ENCODE results near the gene EDDM13. TPM values are rescaled to one million over a fixed set of nuclear protein-coding genes. Genes with fewer than 3 reads are reported as not detected.

The EDDM13 gene
- total RNA-seq, 1 donor from 2014 or later = not detected

- Mint-ChIP-seq H3K27ac (ENCODE audit: unreplicated experiment) (peak within 1 kb of the TSS; percentile 98), H3K36me3 (ENCODE audit: unreplicated experiment) (peaks cover 6% of the 10 kb centered on the region), H3K9me3 (ENCODE audit: unreplicated experiment) (no peaks in the 10 kb centered on the region), H3K4me3 (ENCODE audit: unreplicated experiment) (peak within 1 kb of the TSS; percentile 85), H3K27me3 (ENCODE audit: unreplicated experiment) (no peaks in the 10 kb centered on the region), H3K4me1 (ENCODE audit: unreplicated experiment) (peaks cover 15% of the 10 kb centered on the region)
- DNase-seq (ENCODE audit: extremely low spot score, unreplicated experiment) = peak; percentile 98
- no peak for TF ChIP-seq CTCF (IDR thresholded peaks at IDR 0.05)
These were observed 42.0 kb downstream of the EDDM13 start, which contains the start of gene ZSCAN5A for GRCh38 chr19:56314381-56315076. Gene ZSCAN5A (minus strand): TSS chr19:56314839. CDS start chr19:56225046, 89,793 bp downstream.

GRCh38 chr19:56315077-56315828, 42.7 kb downstream of the EDDM13 start:
- Mint-ChIP-seq H3K4me3 (ENCODE audit: unreplicated experiment) (peak overlapping the region; percentile 85), H3K27me3 (ENCODE audit: unreplicated experiment) (no peaks in the 10 kb centered on the region)

GRCh38 chr19:56316728-56317127, 44.2 kb downstream of the EDDM13 start:
- H3K4me3 Mint-ChIP-seq (ENCODE audit: unreplicated experiment) = peak overlapping the region; percentile 26
- H3K4me1 Mint-ChIP-seq (ENCODE audit: unreplicated experiment) = peaks cover 15% of the 10 kb centered on the region
- TF ChIP-seq CTCF (IDR thresholded peaks at IDR 0.05) = no peak
- peak; percentile 27 for DNase-seq (ENCODE audit: extremely low spot score, unreplicated experiment)
- no peaks in the 10 kb centered on the region for H3K9me3 Mint-ChIP-seq (ENCODE audit: unreplicated experiment)
- H3K27me3 Mint-ChIP-seq (ENCODE audit: unreplicated experiment) = no peaks in the 10 kb centered on the region
- no peak overlapping the region for H3K27ac Mint-ChIP-seq (ENCODE audit: unreplicated experiment)
- peaks cover 2% of the 10 kb centered on the region for H3K36me3 Mint-ChIP-seq (ENCODE audit: unreplicated experiment)

More at GRCh38 chr19:56315077-56315828, 42.7 kb downstream of the EDDM13 start:
- peaks cover 15% of the 10 kb centered on the region for H3K4me1 Mint-ChIP-seq (ENCODE audit: unreplicated experiment)
- peak; percentile 97 for DNase-seq (ENCODE audit: extremely low spot score, unreplicated experiment)
- peak overlapping the region; percentile 98 for H3K27ac Mint-ChIP-seq (ENCODE audit: unreplicated experiment)
- no peak for TF ChIP-seq CTCF (IDR thresholded peaks at IDR 0.05)
- no peaks in the 10 kb centered on the region for H3K9me3 Mint-ChIP-seq (ENCODE audit: unreplicated experiment)
- H3K36me3 Mint-ChIP-seq (ENCODE audit: unreplicated experiment) = peaks cover 6% of the 10 kb centered on the region

- H3K4me3 Mint-ChIP-seq (ENCODE audit: unreplicated experiment) = no peak overlapping the region
- no peaks in the 10 kb centered on the region for H3K9me3 Mint-ChIP-seq (ENCODE audit: unreplicated experiment)
- no peak for DNase-seq (ENCODE audit: extremely low spot score, unreplicated experiment)
- no peaks in the 10 kb centered on the region for H3K36me3 Mint-ChIP-seq (ENCODE audit: unreplicated experiment)
- TF ChIP-seq CTCF (IDR thresholded peaks at IDR 0.05) = no peak
- no peaks in the 10 kb centered on the region for H3K27me3 Mint-ChIP-seq (ENCODE audit: unreplicated experiment)
- H3K4me1 Mint-ChIP-seq (ENCODE audit: unreplicated experiment) = peaks cover 15% of the 10 kb centered on the region
- no peak overlapping the region for H3K27ac Mint-ChIP-seq (ENCODE audit: unreplicated experiment)
These were observed 45.2 kb downstream of the EDDM13 start for GRCh38 chr19:56317749-56318148.

GRCh38 chr19:56319991-56320390, 47.4 kb downstream of the EDDM13 start:
- TF ChIP-seq CTCF (IDR thresholded peaks at IDR 0.05) = no peak
- no peak overlapping the region for H3K4me3 Mint-ChIP-seq (ENCODE audit: unreplicated experiment)
- H3K27me3 Mint-ChIP-seq (ENCODE audit: unreplicated experiment) = no peaks in the 10 kb centered on the region
- no peak overlapping the region for H3K27ac Mint-ChIP-seq (ENCODE audit: unreplicated experiment)
- peaks cover 4% of the 10 kb centered on the region for H3K4me1 Mint-ChIP-seq (ENCODE audit: unreplicated experiment)
- no peak for DNase-seq (ENCODE audit: extremely low spot score, unreplicated experiment)
- H3K36me3 Mint-ChIP-seq (ENCODE audit: unreplicated experiment) = no peaks in the 10 kb centered on the region
- peaks cover 7% of the 10 kb centered on the region for H3K9me3 Mint-ChIP-seq (ENCODE audit: unreplicated experiment)
